GM12891 (cell line): ENCODE data around the gene RET.

Experiments used
- POLR2A ChIP-seq: IDR thresholded peaks from 2 replicates; pipeline ENCODE4 v1.6.1; 2011; ENCODE audit warnings: low read depth, low read length, control low read depth
- POLR2AphosphoS5 ChIP-seq: IDR thresholded peaks from 2 replicates; pipeline ENCODE4 v1.6.1; 2011; ENCODE audit warnings: low read depth, low read length, control low read depth
- POU2F2 ChIP-seq: IDR thresholded peaks from 2 replicates; pipeline ENCODE4 v1.6.1; 2011; ENCODE audit warnings: low read depth, mild to moderate bottlenecking, control low read depth, low read length, moderate library complexity
- SPI1 ChIP-seq: IDR thresholded peaks from 2 replicates; pipeline ENCODE4 v1.6.1; 2011; ENCODE audit warnings: low read depth, low read length, control low read depth
- TAF1 ChIP-seq: IDR thresholded peaks from 2 replicates; pipeline ENCODE4 v1.6.1; 2011; ENCODE audit warnings: low read depth, low read length, control low read depth

DNA sequence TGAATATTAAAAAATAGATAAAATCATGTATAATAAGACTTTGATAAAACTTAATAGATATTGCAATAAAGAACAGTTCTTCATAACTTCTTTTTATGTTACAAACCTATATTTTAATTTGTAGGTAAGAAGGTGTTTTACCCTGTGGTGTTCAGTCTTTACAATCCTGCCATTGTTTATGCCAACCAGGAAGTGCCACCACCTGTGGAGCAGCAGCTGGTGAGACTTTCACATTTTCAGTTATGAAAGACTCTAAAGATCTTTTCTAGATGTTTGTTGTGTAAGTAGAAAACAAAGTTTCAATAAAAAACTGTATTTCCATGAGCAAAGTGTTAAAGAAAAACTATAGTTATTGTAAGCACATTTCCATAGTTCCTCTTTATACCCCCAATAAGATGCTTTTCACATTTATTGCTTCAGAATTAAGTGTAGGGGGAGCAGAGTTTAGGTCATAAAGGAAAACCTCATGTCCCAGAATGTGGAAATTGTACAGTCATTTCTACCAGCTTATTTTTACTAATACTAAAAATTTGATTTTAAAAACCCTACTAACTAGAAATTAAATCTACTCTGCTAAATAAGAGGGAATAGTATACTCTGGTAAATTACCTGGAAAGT is 90.1 kb downstream of the RET start:
- no peak for TF ChIP-seq POLR2A
- no peak for TF ChIP-seq POU2F2
- no peak for TF ChIP-seq TAF1
- no peak for TF ChIP-seq POLR2AphosphoS5
- no peak for TF ChIP-seq SPI1
